ENCODE results near the gene MACROD1.
A peak's percentile ranks its signal among the peaks of the same experiment; 100 is the strongest.
"Not testable (repeated sequence)": the region's sequence is repeated elsewhere in the genome, so short reads cannot be mapped to it uniquely, and the experiment has no call there.

MACROD1 gene

GRCh38 chr11:64185175-64185692, 19.3 kb upstream of the MACROD1 start:
- peak; percentile 30 for DNase-seq

- DNase-seq = no peak
Measured at GRCh38 chr11:64183890-64184289, 18.0 kb upstream of the MACROD1 start.

GRCh38 chr11:64181506-64182411, 15.8 kb upstream of the MACROD1 start:
- DNase-seq = peak; percentile 78

- DNase-seq = no peak
Measured at GRCh38 chr11:64180891-64181290, 15.0 kb upstream of the MACROD1 start.

- DNase-seq = no peak
Measured at GRCh38 chr11:64178951-64179639, 13.2 kb upstream of the MACROD1 start.

GRCh38 chr11:64178203-64178602, 12.3 kb upstream of the MACROD1 start:
- no peak for DNase-seq

- DNase-seq = no peak
Measured at GRCh38 chr11:64176751-64177150, 10.8 kb upstream of the MACROD1 start.

- no peak for DNase-seq
Measured at GRCh38 chr11:64173616-64174355, 7.9 kb upstream of the MACROD1 start.

- no peak for DNase-seq
Measured at GRCh38 chr11:64170419-64170818, 4.5 kb upstream of the MACROD1 start.

- DNase-seq = no peak
Measured at GRCh38 chr11:64165481-64165841, 452 bp downstream of the MACROD1 start.

GRCh38 chr11:64164392-64165312, 1.3 kb downstream of the MACROD1 start:
- no peak for DNase-seq

GRCh38 chr11:64163951-64164350, 2.0 kb downstream of the MACROD1 start:
- no peak for DNase-seq

- DNase-seq = not testable (repeated sequence)
Measured at GRCh38 chr11:64162769-64163168, 3.1 kb downstream of the MACROD1 start.

- DNase-seq = no peak
Measured at GRCh38 chr11:64161037-64161436, 4.9 kb downstream of the MACROD1 start.

GRCh38 chr11:64157631-64158394, 8.1 kb downstream of the MACROD1 start:
- no peak for DNase-seq

- DNase-seq = no peak
Measured at GRCh38 chr11:64156235-64157011, 9.5 kb downstream of the MACROD1 start.

GRCh38 chr11:64153812-64154211, 12.1 kb downstream of the MACROD1 start:
- no peak for DNase-seq

- DNase-seq = peak; percentile 45
Measured at GRCh38 chr11:64152841-64153691, 12.8 kb downstream of the MACROD1 start.

GRCh38 chr11:64151337-64151736, 14.6 kb downstream of the MACROD1 start:
- DNase-seq = no peak
